ENCODE results near the gene TEC. TPM values are rescaled to one million over a fixed set of nuclear protein-coding genes. Genes with fewer than 3 reads are reported as not detected.

TEC gene
- total and polyA plus RNA-seq, 9 of the 15 experiments (the other 6 are each of a cell fraction or from before 2014, with no cell fraction given): 5.3 to 14.7 (median 8.8) TPM

GRCh38 chr4:48090621-48091020 lies 179.0 kb downstream of the TEC start:
- in situ Hi-C loops (cut with MboI): no loop called here
- H3K27ac ChIP-seq (ENCODE audit: extremely low read depth, low read depth, low read length): no peak overlapping the region
- H3K9me1 ChIP-seq (ENCODE audit: control insufficient read depth, insufficient read depth, low read length): no peaks in the 10 kb centered on the region
- CTCF ChIA-PET (ENCODE audit: low intra/inter-chr PET ratio): no interaction called here
- H3K79me2 ChIP-seq (ENCODE audit: control insufficient read depth, insufficient read depth, low read length): no peaks in the 10 kb centered on the region
- H4K20me1 ChIP-seq (replicated peaks; ENCODE audit: control insufficient read depth, insufficient read depth, low read length): no peaks in the 10 kb centered on the region
- no peak overlapping the region for H3K9ac ChIP-seq (ENCODE audit: insufficient read depth in 1 of 2, low read depth in 2 of 2, low read length in 2 of 2)
- H3K27me3 ChIP-seq (ENCODE audit: control insufficient read depth in 2 of 2, insufficient read depth in 2 of 2, low read length in 2 of 2): 0 out of 5 replicates have a peak, but pooled peaks cover 0 to 2% of the 10 kb centered on the region in 2 experiments
- no peak for DNase-seq (ENCODE audit: extremely low read depth in 1 of 4, low spot score in 3 of 4)
- H3K9me3 ChIP-seq (replicated peaks; ENCODE audit: control insufficient read depth, insufficient read depth, low read depth, low read length): no peaks in the 10 kb centered on the region
- POLR2A ChIA-PET: no interaction called here
- intact Hi-C loops (cut with micrococcal nuclease): no loop called here
- H3K4me1 ChIP-seq (replicated peaks in 1 of 2; ENCODE audit: control insufficient read depth in 2 of 2, insufficient read depth in 2 of 2, low read length in 2 of 2): no peaks in the 10 kb centered on the region; a peak in 1 of 5 replicates
- no peak overlapping the region for H3K4me2 ChIP-seq (ENCODE audit: insufficient read depth, low read length)
- BruUV-seq (replicated peaks): no TSS peak
- H2AFZ ChIP-seq (ENCODE audit: low read depth, low read length): no peak overlapping the region
- no peak for FAIRE-seq
- ATAC-seq: no peak
- 20% methylated on average over 5 of the region's 5 CpGs for WGBS (ENCODE audit: insufficient coverage, low coverage, missing lambda C conversion rate)
- no peak overlapping the region for H3K4me3 ChIP-seq
- H3K36me3 ChIP-seq (ENCODE audit: control insufficient read depth, insufficient read depth, low read length): no peaks in the 10 kb centered on the region
- TF ChIP-seq ZNF134 (CRISPR knock-in tag; conservative IDR thresholded peaks at IDR 0.05): no peak
- TF ChIP-seq, protein P1, sequence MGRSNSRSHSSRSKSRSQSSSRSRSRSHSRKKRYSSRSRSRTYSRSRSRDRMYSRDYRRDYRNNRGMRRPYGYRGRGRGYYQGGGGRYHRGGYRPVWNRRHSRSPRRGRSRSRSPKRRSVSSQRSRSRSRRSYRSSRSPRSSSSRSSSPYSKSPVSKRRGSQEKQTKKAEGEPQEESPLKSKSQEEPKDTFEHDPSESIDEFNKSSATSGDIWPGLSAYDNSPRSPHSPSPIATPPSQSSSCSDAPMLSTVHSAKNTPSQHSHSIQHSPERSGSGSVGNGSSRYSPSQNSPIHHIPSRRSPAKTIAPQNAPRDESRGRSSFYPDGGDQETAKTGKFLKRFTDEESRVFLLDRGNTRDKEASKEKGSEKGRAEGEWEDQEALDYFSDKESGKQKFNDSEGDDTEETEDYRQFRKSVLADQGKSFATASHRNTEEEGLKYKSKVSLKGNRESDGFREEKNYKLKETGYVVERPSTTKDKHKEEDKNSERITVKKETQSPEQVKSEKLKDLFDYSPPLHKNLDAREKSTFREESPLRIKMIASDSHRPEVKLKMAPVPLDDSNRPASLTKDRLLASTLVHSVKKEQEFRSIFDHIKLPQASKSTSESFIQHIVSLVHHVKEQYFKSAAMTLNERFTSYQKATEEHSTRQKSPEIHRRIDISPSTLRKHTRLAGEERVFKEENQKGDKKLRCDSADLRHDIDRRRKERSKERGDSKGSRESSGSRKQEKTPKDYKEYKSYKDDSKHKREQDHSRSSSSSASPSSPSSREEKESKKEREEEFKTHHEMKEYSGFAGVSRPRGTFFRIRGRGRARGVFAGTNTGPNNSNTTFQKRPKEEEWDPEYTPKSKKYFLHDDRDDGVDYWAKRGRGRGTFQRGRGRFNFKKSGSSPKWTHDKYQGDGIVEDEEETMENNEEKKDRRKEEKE (IDR thresholded peaks at IDR 0.05; ENCODE audit: borderline replicate concordance in 1 of 2, control insufficient read depth in 1 of 2, low read depth in 2 of 2, low read length in 1 of 2): no peak
- no peak for TF ChIP-seq FOS (IDR thresholded peaks at IDR 0.05; ENCODE audit: extremely low read depth, insufficient read length)
- no peak for TF ChIP-seq BACH1 (tag; IDR thresholded peaks at IDR 0.05)
- TF ChIP-seq FOXK1 (CRISPR knock-in tag; IDR thresholded peaks at IDR 0.05; ENCODE audit: borderline replicate concordance): no peak
- no peak for TF ChIP-seq RBM25 (IDR thresholded peaks at IDR 0.05; ENCODE audit: low read depth, low read length, severe bottlenecking)
- no peak for TF ChIP-seq ZNF431 (CRISPR knock-in tag; IDR thresholded peaks at IDR 0.05)
- TF ChIP-seq, protein P2, sequence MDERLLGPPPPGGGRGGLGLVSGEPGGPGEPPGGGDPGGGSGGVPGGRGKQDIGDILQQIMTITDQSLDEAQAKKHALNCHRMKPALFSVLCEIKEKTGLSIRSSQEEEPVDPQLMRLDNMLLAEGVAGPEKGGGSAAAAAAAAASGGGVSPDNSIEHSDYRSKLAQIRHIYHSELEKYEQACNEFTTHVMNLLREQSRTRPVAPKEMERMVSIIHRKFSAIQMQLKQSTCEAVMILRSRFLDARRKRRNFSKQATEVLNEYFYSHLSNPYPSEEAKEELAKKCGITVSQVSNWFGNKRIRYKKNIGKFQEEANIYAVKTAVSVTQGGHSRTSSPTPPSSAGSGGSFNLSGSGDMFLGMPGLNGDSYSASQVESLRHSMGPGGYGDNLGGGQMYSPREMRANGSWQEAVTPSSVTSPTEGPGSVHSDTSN (CRISPR knock-in tag; IDR thresholded peaks at IDR 0.05; ENCODE audit: low read depth): no peak
- TF ChIP-seq, protein P2 (tag; conservative IDR thresholded peaks at IDR 0.05; ENCODE audit: low read depth): peak; percentile 61
- peak; percentile 66 for TF ChIP-seq PKNOX1 (IDR thresholded peaks at IDR 0.05)
- no peak for TF ChIP-seq HDAC2 (IDR thresholded peaks at IDR 0.05)
- no peak for TF ChIP-seq MIER1 (IDR thresholded peaks at IDR 0.05; ENCODE audit: low read depth)
- no peak for TF ChIP-seq ZNF655 (CRISPR knock-in tag; IDR thresholded peaks at IDR 0.05)
- no peak for TF ChIP-seq ZBTB1 (CRISPR knock-in tag; IDR thresholded peaks at IDR 0.05; ENCODE audit: borderline replicate concordance, low read depth)
- TF ChIP-seq ZKSCAN8 (CRISPR knock-in tag; IDR thresholded peaks at IDR 0.05): 0 out of 2 replicates have a peak, but pooled peaks have one; percentile 34
- TF ChIP-seq MEIS2 (IDR thresholded peaks at IDR 0.05; ENCODE audit: partially characterized antibody): peak; percentile 73

All from K562 (cell line).